Nephron (organoid): ENCODE results near the gene APOA1.

Experiments
- H3K27ac Mint-ChIP-seq, 3 experiments: 2 replicates each; pipeline ENCODE4 v1.8.0; 2020; ENCODE audit warnings: mixed read lengths in 3 of 3, mild to moderate bottlenecking in 2 of 3, moderate library complexity in 1 of 3
- H3K27me3 Mint-ChIP-seq: 2 replicates; pipeline ENCODE4 v1.8.0; 2021; ENCODE audit warnings: low read depth, mild to moderate bottlenecking, moderate library complexity, mixed read lengths
- H3K36me3 Mint-ChIP-seq: 2 replicates; pipeline ENCODE4 v1.8.0; 2020; ENCODE audit warnings: low read depth, mixed read lengths
- H3K4me1 Mint-ChIP-seq: 2 replicates; pipeline ENCODE4 v1.8.0; 2020; ENCODE audit warnings: mixed read lengths
- H3K4me3 Mint-ChIP-seq, 3 experiments: 2 replicates each; pipeline ENCODE4 v1.8.0; 2020; ENCODE audit warnings: mild to moderate bottlenecking in 3 of 3, mixed read lengths in 3 of 3, moderate library complexity in 2 of 3
- H3K9me3 Mint-ChIP-seq: 2 replicates; pipeline ENCODE4 v1.8.0; 2020; ENCODE audit warnings: mixed read lengths
- CTCF ChIP-seq, 3 experiments: fragments of 200-600 bp; sonication (generic); IDR thresholded peaks; one replicate each; pipeline ENCODE4 v1.5.0; 2021; ENCODE audit warnings: antibody characterized with exemption in 3 of 3; ENCODE audit not compliant: unreplicated experiment in 3 of 3

The APOA1 gene

GRCh38 chr11:116814502-116814901 is 22.9 kb downstream of the APOA1 start:
- Mint-ChIP-seq H3K9me3 (no peaks in the 10 kb centered on the region), H3K27ac (no peak overlapping the region), H3K27me3 (no peaks in the 10 kb centered on the region), H3K4me1 (no peaks in the 10 kb centered on the region), H3K4me3 (no peak overlapping the region), H3K36me3 (no peaks in the 10 kb centered on the region)
- TF ChIP-seq CTCF (IDR thresholded peaks at IDR 0.05; ENCODE audit: unreplicated experiment in 3 of 3), result no peak

GRCh38 chr11:116813781-116814471 is 23.5 kb downstream of the APOA1 start:
- no peaks in the 10 kb centered on the region for H3K27me3 Mint-ChIP-seq
- no peaks in the 10 kb centered on the region for H3K4me1 Mint-ChIP-seq
- no peaks in the 10 kb centered on the region for H3K36me3 Mint-ChIP-seq
- no peaks in the 10 kb centered on the region for H3K9me3 Mint-ChIP-seq
- no peak overlapping the region for H3K27ac Mint-ChIP-seq
- no peak overlapping the region for H3K4me3 Mint-ChIP-seq
- no peak for TF ChIP-seq CTCF (IDR thresholded peaks at IDR 0.05; ENCODE audit: unreplicated experiment in 3 of 3)

- no peak for TF ChIP-seq CTCF (IDR thresholded peaks at IDR 0.05; ENCODE audit: unreplicated experiment in 3 of 3)
- Mint-ChIP-seq H3K4me1 (no peaks in the 10 kb centered on the region), H3K36me3 (no peaks in the 10 kb centered on the region), H3K4me3 (no peak overlapping the region), H3K27ac (no peak overlapping the region), H3K27me3 (no peaks in the 10 kb centered on the region), H3K9me3 (no peaks in the 10 kb centered on the region)
Observed at GRCh38 chr11:116813170-116813569, 24.3 kb downstream of the APOA1 start.

GRCh38 chr11:116812109-116812508 is 25.3 kb downstream of the APOA1 start:
- Mint-ChIP-seq H3K36me3 (no peaks in the 10 kb centered on the region), H3K4me1 (no peaks in the 10 kb centered on the region), H3K27me3 (no peaks in the 10 kb centered on the region), H3K9me3 (no peaks in the 10 kb centered on the region), H3K27ac (no peak overlapping the region), H3K4me3 (no peak overlapping the region)
- TF ChIP-seq CTCF (IDR thresholded peaks at IDR 0.05; ENCODE audit: unreplicated experiment in 3 of 3), result no peak

DNA sequence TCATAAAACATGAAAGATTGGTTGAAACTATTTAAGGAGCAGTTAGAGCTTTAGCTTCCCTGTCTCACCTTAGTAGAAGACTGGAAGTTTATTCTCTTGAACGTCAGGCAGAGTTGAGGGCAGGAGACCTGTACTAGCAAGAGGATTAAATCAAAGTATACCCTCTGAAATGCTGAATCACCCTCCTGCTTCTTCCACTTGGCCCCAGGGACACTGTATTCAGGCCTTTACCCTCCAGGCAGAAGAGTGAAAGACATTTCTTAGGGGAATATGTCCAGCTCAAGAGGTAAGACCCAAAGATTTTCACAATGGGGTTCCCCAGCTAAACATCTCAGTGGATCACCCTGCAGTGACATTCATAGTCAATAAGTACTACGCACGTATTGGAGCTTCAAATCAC is 26.2 kb downstream of the APOA1 start:
- Mint-ChIP-seq H3K27me3 (peaks cover 4% of the 10 kb centered on the region), H3K36me3 (no peaks in the 10 kb centered on the region), H3K4me1 (no peaks in the 10 kb centered on the region), H3K27ac (no peak overlapping the region), H3K9me3 (no peaks in the 10 kb centered on the region), H3K4me3 (no peak overlapping the region)
- TF ChIP-seq CTCF (IDR thresholded peaks at IDR 0.05; ENCODE audit: unreplicated experiment in 3 of 3), result no peak
